GM15510 (cell line): Measurements from ENCODE around the gene SLC25A20.

Experiments
- POLR2A ChIP-seq: IDR thresholded peaks from 3 replicates; pipeline ENCODE4 v1.6.1; 2011; ENCODE audit warnings: borderline replicate concordance; ENCODE audit not compliant: insufficient read length; ENCODE audit errors: extremely low read depth

SLC25A20 gene

DNA sequence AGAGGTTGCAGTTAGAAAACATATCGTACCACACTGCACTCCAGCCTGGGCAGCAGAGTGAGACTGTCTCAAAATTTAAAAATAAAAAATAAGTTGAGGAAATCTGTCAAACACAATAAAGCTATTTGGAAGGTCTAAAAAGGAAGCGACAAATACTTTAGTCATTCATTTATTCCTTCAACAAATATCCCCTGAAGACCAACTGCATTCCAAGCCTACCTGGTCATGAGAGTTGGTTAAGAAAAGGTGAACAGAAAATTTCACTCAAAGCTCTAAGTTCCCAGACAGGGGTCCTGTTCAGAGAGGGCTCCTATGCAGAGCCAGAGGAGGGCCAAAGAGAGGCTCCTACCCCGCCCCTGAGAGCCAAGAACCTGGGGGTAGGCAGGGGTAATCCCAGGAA is 35.6 kb downstream of the SLC25A20 start:
- TF ChIP-seq POLR2A: no peak

DNA sequence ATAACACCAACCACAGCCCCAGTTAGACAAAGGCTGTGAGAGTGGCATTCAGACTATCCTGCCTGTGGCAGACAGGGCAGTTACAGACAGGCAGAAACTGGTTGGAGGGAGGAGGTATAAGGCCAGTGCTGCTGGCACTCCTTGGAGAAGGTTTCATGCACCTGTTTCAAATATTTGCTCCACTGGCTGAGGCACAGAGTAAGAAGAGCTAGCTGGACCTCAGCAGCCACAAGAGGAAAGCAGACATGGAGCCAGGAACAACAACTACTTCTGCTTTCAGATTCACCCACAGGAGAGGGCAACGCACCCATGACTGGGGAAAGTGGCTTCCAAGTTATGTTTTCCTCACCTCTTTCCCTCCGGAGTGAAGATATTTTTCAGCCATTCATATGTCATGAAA is 39.5 kb downstream of the SLC25A20 start:
- no peak for TF ChIP-seq POLR2A

DNA sequence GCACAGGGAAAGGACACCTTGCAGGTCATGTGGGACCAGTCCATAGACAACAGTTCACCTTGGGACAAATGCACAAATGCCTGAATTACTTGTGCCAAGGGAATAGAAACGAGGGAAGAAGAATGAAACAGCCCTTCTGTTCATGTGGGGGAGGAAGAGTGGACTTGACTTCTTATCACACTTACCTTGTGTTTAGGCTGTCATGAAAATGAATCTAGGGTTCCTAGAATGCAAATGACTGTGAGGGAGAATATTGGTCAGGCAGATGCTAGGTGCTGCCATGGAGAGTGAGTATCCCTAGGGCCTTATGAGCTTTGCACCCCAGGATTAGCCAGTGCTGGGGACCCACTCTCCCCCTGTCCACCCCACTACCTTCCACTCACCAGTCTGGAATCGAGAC is 40.0 kb downstream of the SLC25A20 start:
- TF ChIP-seq POLR2A: no peak

DNA sequence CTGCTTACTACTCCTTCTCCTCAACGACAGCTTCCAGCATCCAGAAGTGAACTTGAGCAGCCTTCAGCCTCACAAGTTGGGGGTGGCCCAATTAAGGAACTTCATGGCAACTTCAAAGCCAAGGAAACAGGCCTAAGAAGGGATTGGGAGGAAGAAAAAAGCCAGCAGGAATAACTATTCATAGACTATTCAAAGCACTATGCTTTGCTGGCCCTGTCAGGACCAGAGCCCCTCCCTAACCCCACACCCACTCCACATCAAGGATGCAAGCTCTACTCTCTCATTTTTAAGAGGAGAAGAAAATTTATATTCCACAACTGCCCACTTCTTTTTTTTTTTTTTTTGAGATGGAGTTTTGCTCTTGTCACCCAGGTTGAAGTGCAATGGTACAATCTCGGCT is 41.0 kb downstream of the SLC25A20 start:
- no peak for TF ChIP-seq POLR2A

DNA sequence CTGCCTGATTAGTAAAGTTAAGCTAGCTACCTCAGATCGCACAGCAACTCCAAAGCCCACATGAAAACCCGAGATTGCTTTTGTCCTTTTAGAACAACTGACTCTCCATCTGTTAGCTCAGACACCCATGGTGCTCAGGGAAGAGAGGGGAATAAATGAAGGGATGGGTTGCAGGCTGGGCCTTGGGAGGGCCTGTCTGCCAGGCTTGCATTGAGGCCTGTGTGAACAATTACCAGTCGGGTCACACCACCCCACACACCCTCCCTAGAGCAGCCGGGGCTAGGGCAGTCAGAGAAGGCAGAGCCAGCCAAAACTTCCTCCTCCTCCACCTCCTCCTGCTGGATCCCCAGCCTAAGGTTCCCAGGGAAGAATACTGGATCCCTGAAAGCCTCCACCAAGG is 42.2 kb downstream of the SLC25A20 start:
- no peak for TF ChIP-seq POLR2A

DNA sequence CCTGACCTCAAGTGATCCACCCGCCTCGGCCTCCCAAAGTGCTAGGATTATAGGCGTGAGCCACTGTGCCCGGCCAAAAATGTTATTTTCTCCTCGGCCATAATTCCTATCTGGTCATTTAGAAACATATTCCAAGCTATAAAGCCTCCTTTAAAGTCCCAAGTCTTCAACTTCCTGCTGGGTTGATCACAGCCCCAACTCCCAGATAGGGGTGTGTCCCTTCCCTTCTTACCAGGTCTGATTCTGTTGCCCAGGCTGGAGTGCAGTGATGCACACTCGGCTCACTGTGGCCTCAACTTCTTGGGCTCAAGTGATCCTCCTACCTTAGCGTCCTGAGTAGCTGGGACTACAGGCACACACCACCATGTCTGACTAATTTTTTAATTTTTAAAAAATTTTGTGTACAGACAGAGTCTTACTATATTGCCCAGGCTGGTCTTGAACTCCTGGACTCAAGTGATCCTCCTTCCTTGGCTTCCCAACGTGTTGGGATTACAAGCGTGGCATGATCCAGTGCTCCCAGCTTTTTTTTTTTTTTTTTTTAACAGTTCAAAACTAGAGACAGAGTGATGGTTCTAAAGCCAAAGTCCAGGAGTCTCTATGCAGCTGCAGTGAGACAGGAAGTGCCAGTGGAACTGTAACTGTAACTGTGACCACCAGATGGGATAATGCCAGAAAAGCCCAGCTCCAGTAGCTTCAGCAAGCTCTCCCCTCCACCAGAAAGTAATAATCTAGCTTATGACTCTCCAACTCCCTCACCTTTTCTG is 42.8 kb downstream of the SLC25A20 start:
- no peak for TF ChIP-seq POLR2A

DNA sequence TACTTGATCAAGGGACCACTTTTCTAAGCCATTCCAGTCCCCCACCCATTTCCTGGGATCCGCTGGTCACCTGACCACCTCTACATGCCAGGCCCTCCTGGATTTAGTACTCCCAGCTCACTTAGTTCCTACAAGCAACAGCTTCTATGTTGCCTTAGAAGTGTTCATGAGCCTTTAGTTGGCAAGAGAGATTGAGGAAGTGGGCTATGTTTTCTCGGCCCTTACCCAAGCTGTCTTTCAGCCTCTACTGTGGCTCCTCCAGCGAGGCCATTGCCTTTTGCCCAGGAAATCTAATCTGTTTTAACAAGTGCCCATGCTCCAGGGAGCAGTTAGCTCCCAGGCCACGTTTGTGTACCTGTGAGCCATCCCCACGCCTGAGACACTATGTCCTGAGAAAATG is 46.5 kb downstream of the SLC25A20 start:
- TF ChIP-seq POLR2A: no peak

DNA sequence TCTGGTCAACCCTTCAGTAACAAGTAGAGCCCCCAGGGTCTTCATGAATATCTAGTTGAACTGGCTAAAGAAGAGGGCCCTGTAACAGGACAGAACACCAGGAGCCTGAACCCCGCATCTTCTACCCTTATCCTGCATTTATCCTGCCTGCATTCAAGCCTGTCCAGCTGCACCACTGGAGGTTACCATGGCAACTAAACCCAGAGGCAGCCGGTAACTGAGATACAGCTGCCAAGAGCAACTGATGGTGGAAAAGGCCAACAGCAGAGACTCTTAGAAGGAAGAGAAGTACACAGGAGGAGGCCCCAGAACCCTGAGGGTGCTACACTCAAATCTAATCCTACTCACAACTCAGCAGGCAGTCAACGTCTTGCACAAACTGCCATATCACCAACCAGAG is 47.3 kb downstream of the SLC25A20 start:
- no peak for TF ChIP-seq POLR2A

DNA sequence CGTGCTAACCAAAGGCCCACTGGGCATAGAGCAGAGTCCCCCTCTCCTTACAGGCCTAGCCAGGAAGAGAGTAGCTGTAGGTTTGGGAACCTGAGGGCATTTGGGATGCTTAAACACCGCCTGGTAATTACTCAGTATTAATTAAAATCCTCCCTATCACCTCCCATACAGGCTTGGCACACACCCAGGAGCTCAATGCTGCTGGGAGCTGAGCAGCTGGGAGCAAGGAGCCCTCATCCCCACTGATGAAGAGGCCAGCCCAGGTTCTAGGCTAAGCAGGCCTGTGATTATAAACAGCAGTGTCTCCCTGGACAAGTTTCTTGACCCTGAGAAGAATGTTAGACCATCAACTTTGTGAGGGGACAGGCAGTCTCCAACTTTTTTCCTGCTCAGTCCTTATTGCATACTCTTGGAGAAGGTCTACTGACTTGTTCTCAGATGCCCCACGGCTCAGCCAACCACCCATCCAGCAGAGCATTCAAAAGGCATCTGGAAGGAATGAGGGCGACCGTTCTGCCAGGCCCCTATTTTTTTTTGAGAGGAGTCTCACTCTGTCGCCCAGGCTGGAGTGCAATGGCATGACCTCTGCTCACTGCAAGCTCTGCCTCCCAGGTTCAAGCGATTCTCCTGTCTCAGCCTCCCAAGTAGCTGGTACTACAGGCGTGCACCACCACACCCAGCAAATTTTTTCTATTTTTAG is 49.7 kb downstream of the SLC25A20 start:
- no peak for TF ChIP-seq POLR2A

DNA sequence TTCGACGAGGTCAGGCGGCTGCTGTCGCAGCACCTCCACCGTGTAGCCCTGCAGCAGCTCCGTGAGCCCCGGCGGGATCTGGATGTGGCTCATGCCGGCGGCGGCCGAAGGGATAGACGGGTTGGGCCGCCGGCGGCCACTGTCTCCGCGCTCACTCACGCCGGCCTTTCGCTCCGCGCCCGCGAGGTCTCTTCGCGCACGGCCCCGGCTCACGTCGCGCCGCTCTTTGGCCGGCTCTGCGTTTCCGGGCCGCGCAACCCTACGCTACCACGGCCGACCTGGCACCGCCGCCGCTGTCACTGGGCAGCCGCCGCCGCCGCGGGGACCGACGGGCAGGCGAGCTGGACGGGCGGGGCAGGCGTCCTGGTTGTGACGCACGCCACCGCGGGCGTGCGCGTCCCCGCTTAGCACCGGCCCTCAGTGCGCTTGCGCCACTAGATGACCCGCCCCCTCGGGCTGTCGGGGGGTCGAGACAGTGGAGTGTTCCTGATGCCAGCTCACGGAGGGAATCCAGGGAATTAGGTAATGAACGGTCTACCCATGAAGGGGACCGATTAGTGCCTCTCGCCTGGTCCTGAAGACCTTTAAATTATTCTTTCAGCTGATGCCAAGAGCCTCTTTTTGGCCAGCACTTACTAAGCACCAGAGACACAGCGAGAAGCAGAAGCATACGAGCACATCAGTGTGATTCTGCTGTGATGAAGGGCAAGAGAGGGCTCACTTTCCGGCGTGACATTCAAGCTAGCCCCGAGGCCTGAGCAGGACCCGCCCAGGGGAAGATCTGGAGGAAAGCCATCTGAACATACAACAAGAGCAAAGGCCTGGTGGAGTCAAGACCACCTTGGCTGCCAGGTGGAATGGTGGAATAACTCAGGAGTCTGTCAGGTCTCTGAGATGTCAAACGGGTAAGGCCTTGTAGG is 50.9 kb downstream of the SLC25A20 start, which contains the start of gene PRKAR2A:
Gene PRKAR2A (minus strand): TSS at position 371 of the 920 bp plus-strand sequence. CDS start 278 bp downstream, at position 93.
- TF ChIP-seq POLR2A: peak; percentile 88

DNA sequence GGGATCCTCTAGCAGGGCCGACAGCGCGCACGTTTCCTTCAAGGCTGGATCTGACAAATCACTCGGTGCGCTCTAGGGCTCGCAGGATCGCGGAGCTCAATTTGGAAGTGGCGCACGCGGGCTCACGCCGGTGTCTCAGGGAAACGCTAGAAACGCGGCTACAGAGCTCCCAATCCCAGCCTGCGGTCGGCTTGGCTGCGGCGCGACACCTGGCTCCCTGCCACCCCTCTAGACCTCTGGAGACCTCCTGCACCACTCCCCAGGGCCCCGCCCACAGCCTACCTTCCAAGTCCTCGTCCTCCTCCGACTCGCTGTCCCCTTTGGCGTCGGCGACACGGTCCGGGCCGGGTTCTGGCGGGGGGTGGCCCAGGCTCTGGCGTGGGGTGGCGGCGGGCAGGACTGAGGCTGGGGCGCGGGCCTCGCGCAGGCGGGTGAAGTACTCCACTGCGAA is 51.6 kb downstream of the SLC25A20 start:
- no peak for TF ChIP-seq POLR2A

DNA sequence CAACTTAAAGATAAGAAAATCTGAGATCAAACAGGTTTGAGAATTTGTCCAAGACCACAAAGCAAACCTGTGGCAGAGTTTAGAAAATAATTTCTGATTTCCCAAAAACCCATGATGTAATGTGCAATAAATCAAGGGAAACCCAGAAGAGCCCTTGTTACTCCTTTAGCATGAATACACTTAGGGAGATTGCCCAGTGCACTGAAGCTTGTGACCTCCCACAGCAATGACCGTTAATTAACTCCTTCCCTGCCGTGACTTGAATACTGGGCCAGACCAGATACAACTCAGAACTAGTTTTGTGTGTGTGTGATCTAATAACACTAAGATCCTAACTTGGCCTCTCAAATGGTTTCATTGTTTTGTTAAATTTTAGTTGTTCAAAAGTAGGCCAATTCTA is 53.5 kb downstream of the SLC25A20 start:
- TF ChIP-seq POLR2A: no peak

DNA sequence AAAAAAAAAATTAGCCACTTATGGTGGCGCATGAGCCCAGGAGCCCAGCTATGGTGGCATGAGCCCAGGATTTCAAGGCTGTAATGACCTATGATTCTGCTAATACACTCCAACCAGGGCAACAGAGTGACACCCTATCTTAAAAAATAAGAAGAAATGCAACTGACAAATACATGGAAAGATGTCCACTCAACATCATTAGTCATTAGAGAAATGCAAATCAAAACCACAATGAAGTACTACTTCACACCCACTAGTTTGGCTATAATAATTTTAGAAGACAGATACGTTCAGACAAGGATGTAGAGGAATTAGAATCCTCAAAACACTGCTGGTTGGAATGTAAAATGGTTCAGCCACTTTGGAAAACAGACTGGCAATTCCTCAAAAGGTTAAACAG is 61.5 kb downstream of the SLC25A20 start:
- no peak for TF ChIP-seq POLR2A

DNA sequence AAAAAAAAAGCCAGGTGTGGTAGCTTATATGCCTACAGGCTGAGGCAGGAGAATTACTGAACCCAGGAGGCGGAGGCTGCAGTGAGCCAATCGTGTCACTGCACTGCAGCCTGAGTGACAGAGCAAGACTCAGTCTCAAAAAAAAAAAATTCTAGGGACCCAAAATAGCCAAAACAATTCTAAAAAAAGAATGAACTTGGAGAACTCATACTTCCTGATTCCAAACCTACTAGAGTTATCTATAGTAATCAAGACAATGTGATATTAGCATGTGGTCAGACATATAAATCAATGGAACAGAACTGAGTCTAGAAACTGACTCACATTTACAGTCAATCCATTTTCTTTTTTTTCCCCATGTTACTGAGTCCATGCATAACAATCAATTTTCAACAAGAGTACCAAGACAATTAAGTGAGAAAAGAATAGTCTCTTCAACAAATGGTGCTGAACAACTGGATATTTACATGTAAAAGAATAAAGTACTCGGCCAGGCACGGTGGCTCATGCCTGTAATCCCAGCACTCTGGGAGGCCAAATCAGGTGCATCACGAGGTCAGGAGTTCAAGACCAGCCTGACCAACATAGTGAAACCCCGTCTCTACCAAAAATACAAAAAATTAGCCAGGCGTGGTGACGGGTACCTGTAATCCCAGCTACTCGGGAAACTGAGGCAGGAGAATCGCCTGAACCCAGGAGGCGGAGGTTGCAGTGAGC is 62.9 kb downstream of the SLC25A20 start:
- no peak for TF ChIP-seq POLR2A
